Cerebellar cortex (tissue), 1 donor: Measurements from ENCODE around the gene IFNGR2.

Experiments
- DNase-seq: peaks from one replicate; pipeline ENCODE4 v3.0.0-alpha.2; 2015; ENCODE audit warnings: low spot score

IFNGR2 gene

DNA sequence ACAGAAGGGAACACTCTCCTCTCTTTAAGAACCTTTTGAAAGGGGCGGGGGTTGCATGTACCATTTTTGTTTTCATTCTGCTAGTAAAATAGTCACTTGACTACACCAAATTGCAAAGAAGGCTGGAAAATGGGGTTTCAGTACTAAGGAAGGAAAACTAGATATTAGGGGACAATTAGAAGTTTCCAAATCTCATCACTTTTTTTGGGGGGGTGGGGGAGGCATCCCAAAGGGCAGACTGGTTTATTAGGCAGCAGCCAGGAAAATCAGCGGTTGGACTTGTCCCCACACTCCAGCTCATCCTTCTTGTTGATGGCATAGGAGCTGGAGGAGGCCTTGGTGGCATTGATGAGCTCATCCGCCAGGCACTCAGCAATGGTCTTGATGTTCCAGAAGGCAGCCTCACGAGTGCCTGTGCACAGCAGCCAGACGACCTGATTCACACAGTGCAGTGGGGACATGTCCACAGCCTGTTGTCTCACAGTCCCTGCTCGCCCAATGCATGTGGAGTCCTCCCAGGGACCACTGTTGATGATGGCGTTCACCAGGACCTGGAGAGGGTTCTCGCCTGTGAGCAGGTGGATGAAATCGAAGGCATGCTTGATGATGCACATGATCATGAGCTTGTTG lies 78.2 kb downstream of the IFNGR2 start:
- DNase-seq = no peak
